ENCODE data around the gene ITGA11. TPM values are rescaled to one million over a fixed set of nuclear protein-coding genes. Genes with fewer than 3 reads are reported as not detected.

ITGA11 gene
- total RNA-seq, 2 experiments from 2014 or later, result 1.7 to 3.6 TPM

GRCh38 chr15:68442041-68442440 is 10.1 kb upstream of the ITGA11 start:
- ATAC-seq (no peak), DNase-seq (no peak)
- ChIA-PET CTCF (interaction anchor here (1.7 kb wide), 1 partner anchor 10 kb away, joined by 6 read pairs; no protein-coding TSS in a partner anchor), POLR2A (no interaction called here)
- H3K4me1 Mint-ChIP-seq (ENCODE audit: low read depth), result no peaks in the 10 kb centered on the region
- intact Hi-C loops (cut with micrococcal nuclease), result no loop called here
- H3K27ac Mint-ChIP-seq, result no peak overlapping the region
- TF ChIP-seq CTCF (IDR thresholded peaks at IDR 0.05), result no peak
- no peaks in the 10 kb centered on the region for H3K9me3 Mint-ChIP-seq
- no peaks in the 10 kb centered on the region for H3K36me3 Mint-ChIP-seq (ENCODE audit: low read depth)
- peaks cover 32% of the 10 kb centered on the region for H3K27me3 Mint-ChIP-seq
- H3K4me3 Mint-ChIP-seq, result no peak overlapping the region

- peaks cover 34% of the 10 kb centered on the region for H3K27me3 Mint-ChIP-seq
- H3K4me1 Mint-ChIP-seq (ENCODE audit: low read depth), result no peaks in the 10 kb centered on the region
- DNase-seq, result no peak
- intact Hi-C loops (cut with micrococcal nuclease), result no loop called here
- ChIA-PET POLR2A (no interaction called here), CTCF (interaction anchor here (1.7 kb wide), 1 partner anchor 11 kb away, joined by 6 read pairs; no protein-coding TSS in a partner anchor)
- no peak for ATAC-seq
- no peaks in the 10 kb centered on the region for H3K9me3 Mint-ChIP-seq
- no peaks in the 10 kb centered on the region for H3K36me3 Mint-ChIP-seq (ENCODE audit: low read depth)
- no peak for TF ChIP-seq CTCF (IDR thresholded peaks at IDR 0.05)
- H3K27ac Mint-ChIP-seq, result no peak overlapping the region
- no peak overlapping the region for H3K4me3 Mint-ChIP-seq
Observed at GRCh38 chr15:68441045-68441743, 9.2 kb upstream of the ITGA11 start.

GRCh38 chr15:68440136-68440535 is 8.2 kb upstream of the ITGA11 start:
- no peak for TF ChIP-seq CTCF (IDR thresholded peaks at IDR 0.05)
- ATAC-seq (no peak), DNase-seq (no peak)
- Mint-ChIP-seq H3K27ac (no peak overlapping the region), H3K9me3 (no peaks in the 10 kb centered on the region), H3K36me3 (ENCODE audit: low read depth) (no peaks in the 10 kb centered on the region), H3K27me3 (peaks cover 31% of the 10 kb centered on the region), H3K4me3 (no peak overlapping the region), H3K4me1 (ENCODE audit: low read depth) (no peaks in the 10 kb centered on the region)
- ChIA-PET POLR2A (no interaction called here), CTCF (no interaction called here)
- intact Hi-C loops (cut with micrococcal nuclease), result no loop called here

- Mint-ChIP-seq H3K27me3 (peaks cover 35% of the 10 kb centered on the region), H3K4me1 (ENCODE audit: low read depth) (no peaks in the 10 kb centered on the region), H3K9me3 (no peaks in the 10 kb centered on the region), H3K4me3 (no peak overlapping the region), H3K27ac (no peak overlapping the region), H3K36me3 (ENCODE audit: low read depth) (no peaks in the 10 kb centered on the region)
- intact Hi-C loops (cut with micrococcal nuclease), result no loop called here
- POLR2A ChIA-PET, result no interaction called here
- DNase-seq, result no peak
- no peak for TF ChIP-seq CTCF (IDR thresholded peaks at IDR 0.05)
- CTCF ChIA-PET, result no interaction called here
- no peak for ATAC-seq
Observed at GRCh38 chr15:68439506-68439905, 7.5 kb upstream of the ITGA11 start.

- intact Hi-C loops (cut with micrococcal nuclease), result no loop called here
- H3K4me1 Mint-ChIP-seq (ENCODE audit: low read depth), result no peaks in the 10 kb centered on the region
- H3K9me3 Mint-ChIP-seq, result no peaks in the 10 kb centered on the region
- ChIA-PET POLR2A (no interaction called here), CTCF (no interaction called here)
- H3K36me3 Mint-ChIP-seq (ENCODE audit: low read depth), result no peaks in the 10 kb centered on the region
- H3K27me3 Mint-ChIP-seq, result peaks cover 44% of the 10 kb centered on the region
- ATAC-seq, result no peak
- TF ChIP-seq CTCF (IDR thresholded peaks at IDR 0.05), result no peak
- no peak overlapping the region for H3K4me3 Mint-ChIP-seq
- no peak overlapping the region for H3K27ac Mint-ChIP-seq
- no peak for DNase-seq
Observed at GRCh38 chr15:68436680-68437079, 4.7 kb upstream of the ITGA11 start.

Measured in activated CD8-positive, alpha-beta T cell treated with anti-CD3 and anti-CD28 coated beads for 36 hours (primary cell).